Sigmoid colon (tissue), 7 donors: ENCODE data around the gene PIK3R1. TPM values are rescaled to one million over a fixed set of nuclear protein-coding genes. Genes with fewer than 3 reads are reported as not detected.

Experiments used
- DNase-seq: peaks from one replicate; pipeline ENCODE4 v3.0.0-alpha.2; 2019
- H3K27ac ChIP-seq, 4 donors: fragments of 200-600 bp; sonication (generic); one replicate each; pipeline ENCODE4 v1.5.1; 2016 to 2019; ENCODE audit warnings: mild to moderate bottlenecking in 1 of 4
- H3K27me3 ChIP-seq, 3 donors: fragments of 200-600 bp; sonication (generic); one replicate each; pipeline ENCODE4 v1.5.1; 2019; ENCODE audit warnings: mild to moderate bottlenecking in 1 of 3
- H3K36me3 ChIP-seq, 4 donors: fragments of 200-600 bp; sonication (generic); one replicate each; pipeline ENCODE4 v1.5.1; 2016 to 2019
- H3K4me1 ChIP-seq, 4 donors: fragments of 200-600 bp; sonication (generic); one replicate each; pipeline ENCODE4 v1.5.1; 2017 to 2019
- H3K4me3 ChIP-seq, 4 donors: fragments of 200-600 bp; sonication (generic); one replicate each; pipeline ENCODE4 v1.5.1; 2017 to 2019; ENCODE audit warnings: mild to moderate bottlenecking in 2 of 4, moderate library complexity in 1 of 4
- H3K9me3 ChIP-seq, 4 donors: fragments of 200-600 bp in 3 of 4; sonication (generic) in 3 of 4; one replicate each; pipeline versions ENCODE4 v1.5.1 to v1.6.1; 2013 to 2019
- CTCF ChIP-seq, 4 experiments: fragments of 450-650 bp in 3 of 4; fragments of 200-600 bp in 1 of 4; IDR thresholded peaks; one replicate each; pipeline ENCODE4 v1.5.1; 2016 to 2019; ENCODE audit warnings: antibody characterized with exemption in 4 of 4, mild to moderate bottlenecking in 3 of 4, moderate library complexity in 2 of 4
- EP300 ChIP-seq, 4 donors: sonication (generic); formaldehyde crosslinking; IDR thresholded peaks; one replicate each; pipeline ENCODE4 v1.6.1; 2017; ENCODE audit warnings: antibody characterized with exemption in 4 of 4
- POLR2A ChIP-seq, 2 donors: fragments of 450-650 bp; IDR thresholded peaks; one replicate each; pipeline ENCODE4 v1.6.1; 2016; ENCODE audit warnings: antibody characterized with exemption in 2 of 2, mild to moderate bottlenecking in 2 of 2, moderate library complexity in 2 of 2
- POLR2AphosphoS5 ChIP-seq, 4 donors: sonication (generic); formaldehyde crosslinking; IDR thresholded peaks; one replicate each; pipeline ENCODE4 v1.6.1; 2017; ENCODE audit warnings: antibody characterized with exemption in 4 of 4
- WGBS, 2 donors: extraction: QIAGEN DNeasy Blood & Tissue Kit; methylation state at CpG; one replicate each; pipeline ENCODE4 v1.1.7; 2013; 5-methylcytosine and 5-hydroxymethylcytosine counted together
- intact Hi-C: fragments of 100-400 bp; cut with DNase I; formaldehyde crosslinking; loops from one replicate; pipeline ENCODE4 v1.15.1; 2023
- polyA plus RNA-seq, 3 donors: library from polyadenylated mRNA; stranded (reverse); fragments of 200-250 nt; gene quantifications; one replicate each; pipeline ENCODE4 v1.2.3, GENCODE V29; 2013
- total RNA-seq, 4 donors: library from RNA; depleted of rRNA; stranded (reverse); fragments of >200 nt; gene quantifications; one replicate each; pipeline ENCODE4 v1.1.0, GENCODE V29; 2016
- donor health status: healthy with polysubstance abuse.
- donor health status: Bipolar disorder and iron deficiency.
- donor health status: healthy.

Gene PIK3R1
- total and polyA plus RNA-seq, 7 donors = 9.2 to 227 (median 177) TPM

- no peaks in the 10 kb centered on the region for H3K36me3 ChIP-seq
- no peak overlapping the region for H3K4me3 ChIP-seq
- no peak overlapping the region for H3K27ac ChIP-seq
- TF ChIP-seq EP300 (IDR thresholded peaks at IDR 0.05) (no peak), CTCF (IDR thresholded peaks at IDR 0.05) (no peak), POLR2AphosphoS5 (IDR thresholded peaks at IDR 0.05) (no peak), POLR2A (IDR thresholded peaks at IDR 0.05) (no peak)
- no peaks in the 10 kb centered on the region for H3K27me3 ChIP-seq
- DNase-seq = no peak
- 88 to 90% methylated on average over 2 of the region's 2 CpGs for WGBS, 2 donors
- peaks cover 0 to 7% (median 0%) of the 10 kb centered on the region in 4 donors for H3K4me1 ChIP-seq
- no peaks in the 10 kb centered on the region for H3K9me3 ChIP-seq
- intact Hi-C loops = no loop called here
Measured at GRCh38 chr5:68333649-68334552, 118.3 kb downstream of the PIK3R1 start.

GRCh38 chr5:68334553-68334886, 119.0 kb downstream of the PIK3R1 start:
- Histone ChIP-seq H3K27me3 (no peaks in the 10 kb centered on the region), H3K4me3 (no peak overlapping the region), H3K9me3 (no peaks in the 10 kb centered on the region), H3K27ac (no peak overlapping the region), H3K36me3 (no peaks in the 10 kb centered on the region), H3K4me1 (peaks cover 0 to 7% (median 0%) of the 10 kb centered on the region in 4 donors)
- DNase-seq = no peak
- intact Hi-C loops = no loop called here
- 92 to 95% methylated on average over 2 of the region's 2 CpGs for WGBS, 2 donors
- no peak for TF ChIP-seq EP300 (IDR thresholded peaks at IDR 0.05)
- TF ChIP-seq CTCF (IDR thresholded peaks at IDR 0.05) = no peak
- TF ChIP-seq POLR2AphosphoS5 (IDR thresholded peaks at IDR 0.05) = no peak
- no peak for TF ChIP-seq POLR2A (IDR thresholded peaks at IDR 0.05)

GRCh38 chr5:68335075-68335474, 119.5 kb downstream of the PIK3R1 start:
- intact Hi-C loops = no loop called here
- no peak for DNase-seq
- Histone ChIP-seq H3K27me3 (no peaks in the 10 kb centered on the region), H3K36me3 (no peaks in the 10 kb centered on the region), H3K27ac (no peak overlapping the region), H3K4me1 (peaks cover 0 to 7% (median 0%) of the 10 kb centered on the region in 4 donors), H3K4me3 (no peak overlapping the region), H3K9me3 (no peaks in the 10 kb centered on the region)
- no peak for TF ChIP-seq POLR2AphosphoS5 (IDR thresholded peaks at IDR 0.05)
- TF ChIP-seq EP300 (IDR thresholded peaks at IDR 0.05) = no peak
- TF ChIP-seq POLR2A (IDR thresholded peaks at IDR 0.05) = no peak
- no peak for TF ChIP-seq CTCF (IDR thresholded peaks at IDR 0.05)

- no peak for DNase-seq
- intact Hi-C loops = no loop called here
- Histone ChIP-seq H3K27ac (no peak overlapping the region), H3K36me3 (no peaks in the 10 kb centered on the region), H3K27me3 (no peaks in the 10 kb centered on the region), H3K9me3 (no peaks in the 10 kb centered on the region), H3K4me1 (no peaks in the 10 kb centered on the region), H3K4me3 (no peak overlapping the region)
- no peak for TF ChIP-seq CTCF (IDR thresholded peaks at IDR 0.05)
- no peak for TF ChIP-seq EP300 (IDR thresholded peaks at IDR 0.05)
- TF ChIP-seq POLR2AphosphoS5 (IDR thresholded peaks at IDR 0.05) = no peak
- no peak for TF ChIP-seq POLR2A (IDR thresholded peaks at IDR 0.05)
Measured at GRCh38 chr5:68336200-68336599, 120.6 kb downstream of the PIK3R1 start.

GRCh38 chr5:68337235-68337634, 121.7 kb downstream of the PIK3R1 start:
- intact Hi-C loops = no loop called here
- no peaks in the 10 kb centered on the region for H3K9me3 ChIP-seq
- 86 to 88% methylated on average over 4 of the region's 4 CpGs for WGBS, 2 donors
- DNase-seq = no peak
- H3K4me1 ChIP-seq = no peaks in the 10 kb centered on the region
- H3K36me3 ChIP-seq = no peaks in the 10 kb centered on the region
- H3K27me3 ChIP-seq = no peaks in the 10 kb centered on the region
- no peak overlapping the region for H3K27ac ChIP-seq
- H3K4me3 ChIP-seq = no peak overlapping the region
- no peak for TF ChIP-seq POLR2AphosphoS5 (IDR thresholded peaks at IDR 0.05)
- TF ChIP-seq EP300 (IDR thresholded peaks at IDR 0.05) = no peak
- TF ChIP-seq POLR2A (IDR thresholded peaks at IDR 0.05) = no peak
- TF ChIP-seq CTCF (IDR thresholded peaks at IDR 0.05) = no peak
